ENCODE data around the gene SSBP1.

SSBP1 gene

GRCh38 chr7:141715794-141716689 lies 22.1 kb upstream of the SSBP1 start:
- DNase-seq, result no peak
- no peak for TF ChIP-seq GATA1 (IDR thresholded peaks at IDR 0.05; ENCODE audit: low read depth, low read length)
- TF ChIP-seq POLR2A (IDR thresholded peaks at IDR 0.05; ENCODE audit: low read length), result no peak

GRCh38 chr7:141717450-141717849 lies 20.7 kb upstream of the SSBP1 start:
- no peak for DNase-seq
- no peak for TF ChIP-seq GATA1 (IDR thresholded peaks at IDR 0.05; ENCODE audit: low read depth, low read length)
- no peak for TF ChIP-seq POLR2A (IDR thresholded peaks at IDR 0.05; ENCODE audit: low read length)

DNA sequence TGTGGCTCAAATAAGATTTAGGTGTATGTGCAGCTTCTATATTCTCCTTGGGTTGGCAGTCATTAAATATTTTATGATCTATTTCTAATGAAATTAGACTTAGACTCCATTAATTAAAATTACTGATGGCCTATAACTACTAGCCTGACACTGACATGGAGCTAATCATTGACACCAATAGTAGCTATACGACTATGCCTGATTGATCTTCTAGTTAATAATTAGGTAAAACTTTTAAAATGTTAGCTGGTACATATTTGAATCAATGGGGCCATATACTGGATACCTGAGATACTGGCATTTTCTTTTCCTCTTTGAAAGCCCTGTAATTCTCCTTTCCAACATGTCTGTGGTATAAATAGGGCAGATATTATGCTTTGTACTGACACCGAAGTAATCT lies 15.6 kb upstream of the SSBP1 start:
- no peak for DNase-seq
- TF ChIP-seq GATA1 (IDR thresholded peaks at IDR 0.05; ENCODE audit: low read depth, low read length), result no peak
- TF ChIP-seq POLR2A (IDR thresholded peaks at IDR 0.05; ENCODE audit: low read length), result no peak

- no peak for DNase-seq
- TF ChIP-seq GATA1 (IDR thresholded peaks at IDR 0.05; ENCODE audit: low read depth, low read length) (no peak), POLR2A (IDR thresholded peaks at IDR 0.05; ENCODE audit: low read length) (no peak)
These were observed 9.1 kb upstream of the SSBP1 start for GRCh38 chr7:141729020-141729419.

- DNase-seq, result no peak
- TF ChIP-seq GATA1 (IDR thresholded peaks at IDR 0.05; ENCODE audit: low read depth, low read length) (no peak), POLR2A (IDR thresholded peaks at IDR 0.05; ENCODE audit: low read length) (no peak)
These were observed 6.5 kb upstream of the SSBP1 start for GRCh38 chr7:141731476-141732149.

GRCh38 chr7:141737118-141737835 lies 881 bp upstream of the SSBP1 start:
- DNase-seq, result peak; percentile 43 to 51
- TF ChIP-seq GATA1 (IDR thresholded peaks at IDR 0.05; ENCODE audit: low read depth, low read length), result no peak
- TF ChIP-seq POLR2A (IDR thresholded peaks at IDR 0.05; ENCODE audit: low read length), result no peak

- DNase-seq, result no peak
- no peak for TF ChIP-seq GATA1 (IDR thresholded peaks at IDR 0.05; ENCODE audit: low read depth, low read length)
- TF ChIP-seq POLR2A (IDR thresholded peaks at IDR 0.05; ENCODE audit: low read length), result no peak
These were observed 445 bp downstream of the SSBP1 start for GRCh38 chr7:141738592-141739013.

DNA sequence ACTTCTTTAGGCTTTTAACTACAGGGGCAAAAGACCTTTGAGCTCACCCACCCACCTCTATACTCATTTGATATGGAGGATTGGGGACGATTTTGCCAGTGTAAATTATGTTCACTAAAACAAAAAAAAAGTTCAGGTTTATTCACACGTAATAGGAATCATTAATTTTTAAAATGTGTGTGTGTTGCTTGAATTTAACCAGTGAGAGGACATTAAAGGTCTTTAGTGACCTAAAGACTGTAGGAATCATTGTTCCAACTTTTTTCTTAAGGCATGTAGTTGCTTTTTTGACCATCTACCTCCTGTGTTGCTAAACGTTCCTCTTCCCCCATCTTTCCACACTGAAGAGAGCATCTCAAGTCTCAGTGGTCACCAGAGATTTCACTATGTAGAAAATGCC lies 1.1 kb downstream of the SSBP1 start:
- TF ChIP-seq POLR2A (IDR thresholded peaks at IDR 0.05; ENCODE audit: low read length), result no peak
- TF ChIP-seq GATA1 (IDR thresholded peaks at IDR 0.05; ENCODE audit: low read depth, low read length), result no peak
- DNase-seq, result peak in 1 of 2 experiments; percentile 28

DNA sequence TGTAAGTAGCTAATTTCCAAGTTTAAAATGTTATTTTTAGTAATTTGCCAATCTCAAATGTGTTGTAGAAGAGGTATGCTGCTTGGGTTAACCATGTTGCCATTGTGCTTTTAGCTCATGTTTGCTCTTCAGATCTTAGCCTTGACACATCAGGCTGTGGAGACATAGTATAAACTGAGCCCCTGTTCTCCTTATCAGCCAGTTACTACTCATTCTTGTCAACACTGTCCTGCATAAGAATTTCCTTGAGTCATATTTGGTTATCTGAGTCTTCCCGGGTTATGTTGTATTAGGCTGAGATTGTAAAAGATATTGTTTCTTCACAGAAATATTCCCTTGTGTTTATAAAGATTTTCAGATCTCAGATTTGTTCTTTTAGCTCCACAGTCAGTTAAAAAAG lies 4.1 kb downstream of the SSBP1 start:
- DNase-seq, result no peak
- TF ChIP-seq GATA1 (IDR thresholded peaks at IDR 0.05; ENCODE audit: low read depth, low read length) (no peak), POLR2A (IDR thresholded peaks at IDR 0.05; ENCODE audit: low read length) (no peak)

- DNase-seq, result no peak
- TF ChIP-seq POLR2A (IDR thresholded peaks at IDR 0.05; ENCODE audit: low read length) (no peak), GATA1 (IDR thresholded peaks at IDR 0.05; ENCODE audit: low read depth, low read length) (no peak)
These were observed 6.0 kb downstream of the SSBP1 start for GRCh38 chr7:141744131-141744530.

DNA sequence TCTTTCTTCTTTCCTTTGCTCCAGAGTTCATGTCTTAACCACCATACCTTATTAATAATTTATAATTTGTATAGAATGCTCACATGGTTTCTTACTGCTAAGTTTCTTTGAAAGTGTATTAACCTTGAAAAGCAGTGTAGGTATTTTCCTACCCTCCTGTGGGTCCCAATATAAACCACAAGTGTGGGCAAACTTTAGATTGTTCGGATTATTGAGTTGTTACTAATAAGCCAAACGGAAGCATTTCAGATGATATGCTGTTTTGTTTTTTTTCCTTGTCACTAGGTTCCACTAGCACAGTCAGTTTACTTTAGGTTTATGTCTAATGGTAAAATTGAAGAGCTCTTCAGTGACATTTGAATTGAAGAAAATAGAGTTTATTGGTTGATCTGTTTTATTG lies 10.2 kb downstream of the SSBP1 start:
- TF ChIP-seq POLR2A (IDR thresholded peaks at IDR 0.05; ENCODE audit: low read length) (no peak), GATA1 (IDR thresholded peaks at IDR 0.05; ENCODE audit: low read depth, low read length) (no peak)
- DNase-seq, result no peak

GRCh38 chr7:141751904-141752303 lies 13.7 kb downstream of the SSBP1 start:
- peak; percentile 45 to 58 for DNase-seq

DNA sequence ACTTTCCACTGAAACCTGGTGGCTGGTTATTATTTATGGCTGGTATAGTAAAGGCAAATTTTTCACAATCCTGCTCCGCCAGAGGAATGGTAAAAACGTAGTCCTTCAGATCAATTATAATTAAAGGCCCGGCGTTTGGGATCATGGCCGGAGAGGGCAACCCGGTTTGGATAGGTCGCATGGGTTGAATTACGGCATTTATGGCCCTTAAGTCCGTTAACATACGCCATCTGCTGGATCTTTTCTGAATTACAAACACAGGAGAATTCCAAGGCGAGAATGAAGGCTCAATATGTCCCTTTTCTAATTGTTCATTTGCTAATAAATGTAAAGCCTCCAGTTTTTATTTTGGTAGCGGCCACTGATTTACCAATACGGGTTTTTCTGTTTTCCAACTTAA lies 14.5 kb downstream of the SSBP1 start:
- TF ChIP-seq GATA1 (IDR thresholded peaks at IDR 0.05; ENCODE audit: low read depth, low read length), result no peak
- peak; percentile 20 to 42 for DNase-seq

DNA sequence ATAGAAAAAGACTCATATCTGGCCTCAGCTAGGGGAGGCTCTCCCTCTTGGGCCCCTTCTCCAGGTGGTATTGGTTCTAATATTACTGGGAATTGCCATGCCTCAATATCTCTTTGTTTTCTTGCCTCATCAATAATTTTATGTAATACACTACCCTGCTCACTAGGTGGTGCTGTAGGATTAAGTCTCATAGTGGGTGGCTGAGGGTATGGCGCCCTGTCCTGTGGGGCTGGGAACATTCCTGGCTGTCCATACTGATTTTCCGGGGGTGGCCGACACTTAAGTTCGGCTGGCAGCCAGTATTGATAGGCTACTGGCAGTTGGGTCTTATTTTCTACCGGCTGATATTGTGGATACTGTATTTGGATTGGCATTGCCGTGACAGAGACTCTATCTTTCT lies 16.8 kb downstream of the SSBP1 start:
- TF ChIP-seq POLR2A (IDR thresholded peaks at IDR 0.05; ENCODE audit: low read length), result no peak
- no peak for TF ChIP-seq GATA1 (IDR thresholded peaks at IDR 0.05; ENCODE audit: low read depth, low read length)

More for the DNA sequence above, 16.8 kb downstream of the SSBP1 start:
- peak; percentile 40 to 63 for DNase-seq
